GM23338 (cell line): Measurements from ENCODE around the gene MEI1. TPM values are rescaled to one million over a fixed set of nuclear protein-coding genes. Genes with fewer than 3 reads are reported as not detected.

Experiments used
- ATAC-seq: fragments of 200-7000 bp; cut with Tn5 transposase; 3 replicates; pipeline ENCODE4 v1.9.1; 2020
- DNase-seq: peaks from one replicate; pipeline ENCODE4 v3.0.0-alpha.2; 2015; ENCODE audit warnings: low spot score
- H2AFZ ChIP-seq: fragments of 200-600 bp; sonication (generic); 2 replicates; pipeline ENCODE4 v1.8.0; 2016; ENCODE audit warnings: antibody characterized with exemption, mild to moderate bottlenecking, moderate library complexity
- H3F3A ChIP-seq: fragments of 200-600 bp; sonication (generic); replicated peaks from 2 replicates; pipeline ENCODE4 v1.8.0; 2017; ENCODE audit warnings: antibody characterized with exemption, mixed run types, low read depth
- H3K27ac ChIP-seq: fragments of 200-600 bp; sonication (generic); 2 replicates; pipeline ENCODE4 v1.6.1; 2016; ENCODE audit warnings: low read depth
- H3K27me3 ChIP-seq: fragments of 200-600 bp; sonication (generic); 2 replicates; pipeline ENCODE4 v1.8.0; 2016; ENCODE audit warnings: mild to moderate bottlenecking, mixed run types, moderate library complexity; ENCODE audit not compliant: insufficient read depth
- H3K36me3 ChIP-seq: fragments of 200-600 bp; sonication (generic); 2 replicates; pipeline ENCODE4 v1.8.0; 2016; ENCODE audit warnings: mild to moderate bottlenecking; ENCODE audit not compliant: insufficient read depth
- H3K4me1 ChIP-seq: fragments of 200-600 bp; sonication (generic); 2 replicates; pipeline ENCODE4 v1.8.0; 2016; ENCODE audit warnings: mild to moderate bottlenecking, moderate library complexity; ENCODE audit not compliant: insufficient read depth
- H3K4me2 ChIP-seq: fragments of 200-600 bp; sonication (generic); 2 replicates; pipeline ENCODE4 v1.7.1; 2017; ENCODE audit warnings: mixed run types
- H3K4me3 ChIP-seq: fragments of 200-600 bp; sonication (generic); 2 replicates; pipeline ENCODE4 v1.6.1; 2016; ENCODE audit warnings: mixed run types
- H3K79me2 ChIP-seq: fragments of 200-600 bp; sonication (generic); replicated peaks from 2 replicates; pipeline ENCODE4 v1.8.0; 2017; ENCODE audit warnings: mild to moderate bottlenecking; ENCODE audit not compliant: insufficient read depth
- H3K9me2 ChIP-seq: fragments of 200-600 bp; sonication (generic); 2 replicates; pipeline ENCODE4 v1.8.0; 2017; ENCODE audit not compliant: insufficient read depth
- H4K20me1 ChIP-seq: fragments of 200-600 bp; sonication (generic); replicated peaks from 2 replicates; pipeline ENCODE4 v1.8.0; 2017; ENCODE audit warnings: mild to moderate bottlenecking; ENCODE audit not compliant: insufficient read depth
- H3K27ac Mint-ChIP-seq: 2 replicates; pipeline ENCODE4 v1.8.0; 2020; ENCODE audit warnings: inconsistent platforms, mild to moderate bottlenecking, moderate library complexity, mixed read lengths
- H3K27me3 Mint-ChIP-seq: 3 replicates; pipeline ENCODE4 v1.8.0; 2022; ENCODE audit warnings: low read depth, mild to moderate bottlenecking, moderate library complexity, mixed read lengths, inconsistent platforms; ENCODE audit not compliant: insufficient read depth, poor library complexity
- H3K36me3 Mint-ChIP-seq: 3 replicates; pipeline ENCODE4 v1.8.0; 2021; ENCODE audit warnings: low read depth, mild to moderate bottlenecking, inconsistent platforms, moderate library complexity, mixed read lengths
- H3K4me1 Mint-ChIP-seq: 3 replicates; pipeline ENCODE4 v1.8.0; 2020; ENCODE audit warnings: mild to moderate bottlenecking, inconsistent platforms, mixed read lengths
- H3K4me3 Mint-ChIP-seq: 3 replicates; pipeline ENCODE4 v1.8.0; 2021; ENCODE audit warnings: moderate library complexity, mild to moderate bottlenecking, inconsistent platforms, mixed read lengths
- H3K9me3 Mint-ChIP-seq: 3 replicates; pipeline ENCODE4 v1.8.0; 2020; ENCODE audit warnings: moderate library complexity, mild to moderate bottlenecking, inconsistent platforms, mixed read lengths
- CREB1 ChIP-seq: fragments of 250-450 bp; sonication (Bioruptor Pico); IDR thresholded peaks from 2 replicates; pipeline ENCODE4 v1.5.0; 2020; ENCODE audit warnings: low read depth, mild to moderate bottlenecking, moderate library complexity
- JUNB ChIP-seq: IDR thresholded peaks from one replicate; pipeline ENCODE4 v1.6.1; 2016; ENCODE audit warnings: antibody characterized with exemption; ENCODE audit not compliant: unreplicated experiment
- POLR2AphosphoS5 ChIP-seq: IDR thresholded peaks from 2 replicates; pipeline ENCODE4 v1.6.1; 2016; ENCODE audit warnings: antibody characterized with exemption, low read depth
- ZNF114 ChIP-seq: fragments of 250-450 bp; sonication (Bioruptor Pico); IDR thresholded peaks from 2 replicates; pipeline ENCODE4 v1.5.0; 2020; ENCODE audit warnings: mild to moderate bottlenecking, moderate library complexity
- ZNF331 ChIP-seq: fragments of 250-450 bp; sonication (Bioruptor Pico); IDR thresholded peaks from 2 replicates; pipeline ENCODE4 v1.5.0; 2020; ENCODE audit warnings: low read depth, mild to moderate bottlenecking, moderate library complexity
- polyA plus RNA-seq: library from polyadenylated mRNA; unstranded; fragments of >200 nt; fragmentation: Nextera tagmentation; extraction: Ambion mirVana; gene quantifications from 2 replicates; pipeline ENCODE4 v1.2.1, GENCODE V29; 2016
- total RNA-seq: library from RNA; depleted of rRNA; stranded (reverse); fragments of >200 nt; shearing (Covaris generic); gene quantifications from 2 replicates; pipeline ENCODE4 v1.2.3, GENCODE V29; 2014
- TF ChIP-seq, protein P1 (sequence below): IDR thresholded peaks from 2 replicates; pipeline ENCODE4 v1.6.1; 2016; ENCODE audit warnings: antibody characterized with exemption

Gene MEI1
- total and polyA plus RNA-seq, 2 experiments from 2014 or later = 0.28 to 0.87 TPM

DNA sequence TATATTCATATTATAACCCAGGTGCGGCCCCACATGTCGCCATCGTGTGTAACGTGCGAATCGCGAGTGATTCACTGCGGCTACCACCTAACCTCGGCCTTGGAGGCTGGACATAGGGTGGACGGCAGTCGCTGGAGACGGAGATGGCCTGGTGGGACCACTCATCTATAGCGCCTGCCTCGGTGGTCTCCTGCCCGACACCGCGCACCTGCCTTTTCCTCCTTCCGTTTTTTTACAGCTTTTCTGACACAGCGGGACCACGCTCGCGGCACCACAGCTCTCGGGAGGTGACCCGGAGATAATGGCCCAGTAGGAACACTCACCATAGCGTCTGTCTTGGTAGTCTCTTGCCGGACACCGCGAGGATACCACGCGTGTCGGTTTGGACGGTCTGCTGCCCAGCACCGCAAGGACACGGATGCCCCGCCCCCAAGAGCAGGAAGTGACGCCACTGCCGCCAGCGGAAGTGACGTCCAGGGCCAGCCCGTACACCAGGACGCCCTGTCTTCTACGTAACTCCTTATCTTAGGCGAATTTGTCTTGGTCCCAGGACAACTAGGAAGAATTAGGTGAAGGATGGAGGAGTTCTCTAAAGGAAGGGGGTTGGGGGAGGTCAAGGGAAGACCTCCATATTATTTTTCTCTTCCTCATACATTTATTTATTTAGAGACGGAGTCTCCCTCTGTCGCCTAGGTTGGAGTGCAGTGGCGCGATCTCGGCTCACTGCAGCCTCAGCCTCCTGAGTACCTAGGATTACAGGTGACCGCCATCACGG lies 17.1 kb upstream of the MEI1 start:
- Mint-ChIP-seq H3K27me3 (peaks cover 7% of the 10 kb centered on the region), H3K9me3 (peaks cover 3% of the 10 kb centered on the region; the same call in 1 of the 3 replicates), H3K36me3 (peaks cover 41% of the 10 kb centered on the region), H3K4me1 (no peaks in the 10 kb centered on the region; the same call in 2 of the 3 replicates), H3K4me3 (peak overlapping the region; percentile 100), H3K27ac (peak overlapping the region; percentile 98)
- TF ChIP-seq, protein P1, sequence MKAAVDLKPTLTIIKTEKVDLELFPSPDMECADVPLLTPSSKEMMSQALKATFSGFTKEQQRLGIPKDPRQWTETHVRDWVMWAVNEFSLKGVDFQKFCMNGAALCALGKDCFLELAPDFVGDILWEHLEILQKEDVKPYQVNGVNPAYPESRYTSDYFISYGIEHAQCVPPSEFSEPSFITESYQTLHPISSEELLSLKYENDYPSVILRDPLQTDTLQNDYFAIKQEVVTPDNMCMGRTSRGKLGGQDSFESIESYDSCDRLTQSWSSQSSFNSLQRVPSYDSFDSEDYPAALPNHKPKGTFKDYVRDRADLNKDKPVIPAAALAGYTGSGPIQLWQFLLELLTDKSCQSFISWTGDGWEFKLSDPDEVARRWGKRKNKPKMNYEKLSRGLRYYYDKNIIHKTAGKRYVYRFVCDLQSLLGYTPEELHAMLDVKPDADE = no peak
- TF ChIP-seq POLR2AphosphoS5 (peak; percentile 81), CREB1 (CRISPR knock-in tag) (peak; percentile 95)
- Histone ChIP-seq H3K27me3 (no peaks in the 10 kb centered on the region), H3K4me2 (peak overlapping the region; percentile 82), H3K4me1 (peaks cover 5% of the 10 kb centered on the region; the same call in 1 of the 2 replicates), H3F3A (0 out of 2 replicates have a peak, but pooled peaks cover 3% of the 10 kb centered on the region), H3K36me3 (peaks cover 20% of the 10 kb centered on the region), H3K9me2 (no peaks in the 10 kb centered on the region), H3K27ac (peak overlapping the region; percentile 93), H2AFZ (no peak overlapping the region), H3K4me3 (peak overlapping the region; percentile 70), H4K20me1 (peaks cover 43% of the 10 kb centered on the region), H3K79me2 (peaks cover 98% of the 10 kb centered on the region)
- DNase-seq (peak; percentile 80), ATAC-seq (peak; percentile 94)

DNA sequence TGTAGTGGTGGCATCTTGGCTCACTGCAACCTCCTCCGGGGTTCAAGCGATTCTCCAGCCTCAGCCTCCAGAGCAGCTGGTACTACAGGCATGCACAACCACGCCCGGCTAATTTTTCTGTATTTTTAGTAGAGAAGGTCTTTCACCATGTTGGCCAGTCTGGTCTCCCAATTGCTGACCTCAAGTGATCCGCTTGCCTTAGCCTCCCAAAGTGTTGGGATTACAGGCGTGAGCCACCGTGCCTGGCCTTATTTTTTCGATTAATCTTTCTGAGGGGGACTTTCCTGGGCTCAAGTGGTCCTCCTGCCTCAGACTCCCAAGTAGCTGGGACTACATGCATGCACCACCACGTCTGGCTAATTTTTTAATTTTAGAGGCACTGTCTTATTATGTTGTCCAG lies 16.3 kb upstream of the MEI1 start:
- Histone ChIP-seq H3K4me2 (peak overlapping the region; percentile 82), H3K4me1 (peaks cover 7% of the 10 kb centered on the region; the same call in 1 of the 2 replicates), H4K20me1 (peaks cover 48% of the 10 kb centered on the region), H3K36me3 (peaks cover 19% of the 10 kb centered on the region), H3K79me2 (peaks cover 100% of the 10 kb centered on the region), H2AFZ (no peak overlapping the region), H3F3A (peaks cover 3% of the 10 kb centered on the region; the same call in 1 of the 2 replicates), H3K27ac (peak overlapping the region; percentile 93), H3K9me2 (no peaks in the 10 kb centered on the region), H3K27me3 (no peaks in the 10 kb centered on the region), H3K4me3 (peak overlapping the region; percentile 70)
- H3K27ac Mint-ChIP-seq = peak overlapping the region; percentile 98
- peaks cover 35% of the 10 kb centered on the region for H3K36me3 Mint-ChIP-seq
- ATAC-seq = no peak
- peaks cover 3% of the 10 kb centered on the region; the same call in 1 of the 3 replicates for H3K9me3 Mint-ChIP-seq
- peaks cover 4% of the 10 kb centered on the region; the same call in 2 of the 3 replicates for H3K4me1 Mint-ChIP-seq
- no peak for TF ChIP-seq ZNF331 (CRISPR knock-in tag)
- no peak for TF ChIP-seq ZNF114 (CRISPR knock-in tag)
- no peak for TF ChIP-seq JUNB
- TF ChIP-seq, protein P1 = no peak
- H3K27me3 Mint-ChIP-seq = peaks cover 7% of the 10 kb centered on the region
- DNase-seq = no peak
- peak overlapping the region; percentile 100 for H3K4me3 Mint-ChIP-seq
